Activated CD4-positive, CD25-positive, alpha-beta regulatory T cell treated with anti-CD3 and anti-CD28 coated beads, Interleukin-2, amount 50 U/mL, for 24 hours (primary cell): ENCODE data around the gene KRTAP10-2.

Experiments
- ATAC-seq, 2 donors: fragments of 150-1000 bp; cut with Tn5 transposase; one replicate each; pipeline ENCODE4 v1.10.0; 2021; ENCODE audit warnings: mild to moderate bottlenecking in 1 of 2, moderate library complexity in 1 of 2

KRTAP10-2 gene

GRCh38 chr21:44537930-44538911 is 13.1 kb downstream of the KRTAP10-2 start:
- no peak for ATAC-seq

- ATAC-seq: no peak
Observed at GRCh38 chr21:44535963-44536362, 15.3 kb downstream of the KRTAP10-2 start.

DNA sequence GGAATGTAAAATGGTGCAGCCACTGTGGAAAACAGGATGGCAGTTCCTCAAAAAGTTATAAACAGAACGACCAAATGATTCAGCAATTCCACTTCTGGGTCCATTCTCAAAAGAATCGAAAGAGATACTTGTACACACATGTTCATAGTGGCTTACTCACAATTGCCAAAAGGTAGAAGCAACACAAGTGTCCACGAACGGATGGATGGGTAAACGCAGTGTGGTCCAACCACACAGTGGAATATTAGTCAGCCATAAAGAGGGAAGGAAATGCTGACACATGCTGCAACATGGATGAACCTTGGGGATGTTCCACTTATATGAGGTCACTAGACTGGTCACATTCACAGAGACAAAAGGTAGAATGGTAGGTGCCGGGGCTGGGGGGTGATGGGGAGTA is 16.6 kb downstream of the KRTAP10-2 start:
- no peak for ATAC-seq

GRCh38 chr21:44533891-44534627 is 17.2 kb downstream of the KRTAP10-2 start:
- ATAC-seq: no peak

DNA sequence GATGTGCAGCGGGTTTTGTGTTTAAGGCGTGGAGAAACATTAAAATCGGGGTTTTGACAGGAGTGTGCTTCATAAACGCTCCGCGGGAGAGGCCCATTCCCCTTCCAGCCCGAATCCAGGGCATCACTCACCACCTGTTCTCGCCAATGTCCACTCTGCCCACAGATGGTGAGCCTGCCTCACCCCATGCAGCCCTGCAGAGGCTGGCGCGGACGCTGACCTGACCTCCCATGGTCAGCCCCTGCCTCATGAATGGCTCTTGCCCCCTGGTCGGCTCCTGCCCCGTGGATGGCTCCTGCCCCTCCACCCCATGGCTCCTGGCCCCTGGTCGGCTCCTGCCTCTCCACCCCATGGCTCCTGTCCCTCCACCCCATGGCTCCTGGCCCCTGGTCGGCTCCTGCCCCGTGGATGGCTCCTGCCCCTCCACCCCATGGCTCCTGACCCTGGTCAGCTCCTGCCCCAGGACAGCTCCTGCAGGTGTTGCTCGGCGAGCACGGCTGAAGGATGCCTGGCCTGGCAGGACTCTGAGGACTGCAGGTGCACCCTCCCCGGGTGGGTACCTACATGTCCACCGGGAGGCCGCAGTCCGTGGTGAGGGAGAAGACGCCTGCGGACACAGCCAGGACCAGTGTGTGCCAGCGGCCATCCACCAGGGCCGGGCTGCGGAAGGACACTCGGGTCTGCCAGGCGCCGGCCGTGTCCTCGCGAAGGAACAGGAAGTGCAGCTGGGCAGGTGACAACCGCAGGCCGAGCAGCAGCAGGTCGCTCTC is 18.0 kb downstream of the KRTAP10-2 start:
- ATAC-seq: no peak

DNA sequence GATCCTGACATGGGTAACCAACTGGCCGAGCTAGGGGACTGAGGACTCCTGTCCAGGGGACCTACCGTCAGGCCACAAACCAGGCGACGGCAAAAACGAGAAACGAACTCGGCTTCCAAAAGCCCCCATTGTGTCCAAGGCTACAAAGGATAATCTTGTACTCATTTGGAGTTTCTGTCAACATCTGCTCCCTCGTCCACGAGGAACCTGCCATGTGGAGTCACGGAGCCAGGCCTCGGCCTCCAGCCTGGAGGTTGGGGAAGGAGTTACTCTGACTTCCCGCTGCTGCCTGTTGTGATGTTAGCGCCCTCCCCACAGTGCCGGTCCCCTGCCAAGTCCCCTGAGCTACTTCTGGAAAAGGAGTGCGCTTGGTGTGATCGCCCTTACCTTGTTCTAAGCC is 18.6 kb downstream of the KRTAP10-2 start:
- ATAC-seq: no peak

GRCh38 chr21:44531606-44532564 is 19.4 kb downstream of the KRTAP10-2 start:
- ATAC-seq: no peak

- no peak for ATAC-seq
Observed at GRCh38 chr21:44530903-44531605, 20.3 kb downstream of the KRTAP10-2 start.

GRCh38 chr21:44530221-44530902 is 20.9 kb downstream of the KRTAP10-2 start:
- ATAC-seq: no peak

GRCh38 chr21:44529503-44530125 is 21.7 kb downstream of the KRTAP10-2 start:
- ATAC-seq: no peak

GRCh38 chr21:44529011-44529421 is 22.3 kb downstream of the KRTAP10-2 start:
- no peak for ATAC-seq

- ATAC-seq: no peak
Observed at GRCh38 chr21:44528634-44528995, 22.7 kb downstream of the KRTAP10-2 start.

GRCh38 chr21:44527983-44528633 is 23.2 kb downstream of the KRTAP10-2 start:
- no peak for ATAC-seq

- no peak for ATAC-seq
Observed at GRCh38 chr21:44527156-44527982, 23.9 kb downstream of the KRTAP10-2 start.

- no peak for ATAC-seq
Observed at GRCh38 chr21:44526096-44526997, 25.0 kb downstream of the KRTAP10-2 start.

GRCh38 chr21:44525391-44526095 is 25.8 kb downstream of the KRTAP10-2 start:
- ATAC-seq: no peak
